ENCODE data around the gene ERCC3. TPM values are rescaled to one million over a fixed set of nuclear protein-coding genes. Genes with fewer than 3 reads are reported as not detected.
A peak's percentile ranks its signal among the peaks of the same experiment; 100 is the strongest.
"Not testable (repeated sequence)": the region's sequence is repeated elsewhere in the genome, so short reads cannot be mapped to it uniquely, and the experiment has no call there.

ERCC3 gene
- total RNA-seq, 2 donors from 2014 or later: 21.6 to 22.1 TPM

DNA sequence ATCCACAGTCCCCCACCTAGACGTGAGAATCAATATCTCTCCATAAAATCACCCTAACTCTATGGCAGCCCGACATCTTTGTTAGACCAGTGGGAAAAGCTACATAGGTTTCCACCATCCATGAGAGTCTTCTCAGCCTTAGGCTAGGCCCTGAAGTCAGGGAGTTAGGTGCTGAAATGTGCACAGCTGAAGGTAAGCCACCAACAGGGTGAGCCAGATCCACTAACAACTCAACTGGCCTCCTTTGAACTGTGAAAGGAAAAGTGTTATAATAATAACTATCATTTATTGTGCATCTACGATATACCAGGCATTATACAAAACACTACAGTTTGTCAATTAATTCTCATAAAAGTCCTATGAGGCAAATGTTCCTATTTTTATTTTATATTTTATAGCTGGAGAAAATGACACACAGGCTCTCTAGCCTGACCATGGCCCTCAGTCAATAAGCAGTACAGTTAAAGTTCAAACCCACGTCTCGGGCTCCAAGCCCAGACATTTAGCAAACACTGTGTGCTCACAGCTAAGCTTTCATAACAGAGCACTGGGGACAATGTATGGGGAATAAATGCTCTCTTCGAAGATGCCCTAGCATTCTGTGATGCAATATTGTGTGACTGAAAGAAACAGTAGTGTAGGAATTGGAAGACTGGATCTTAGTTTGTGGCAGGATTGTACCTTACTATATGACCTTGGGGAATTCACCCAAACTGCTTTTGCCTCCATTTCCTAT lies 62.6 kb downstream of the ERCC3 start:
- intact Hi-C loops (cut with DNase I): no loop called here
- DNase-seq: no peak
- ATAC-seq: peak in 1 of 2 donors; percentile 84

GRCh38 chr2:127229555-127229954 lies 64.4 kb downstream of the ERCC3 start:
- ATAC-seq: no peak
- intact Hi-C loops (cut with DNase I): no loop called here
- no peak for DNase-seq

- intact Hi-C loops (cut with DNase I): no loop called here
- ATAC-seq (no peak), DNase-seq (no peak)
Observed at GRCh38 chr2:127228102-127228501, 65.8 kb downstream of the ERCC3 start.

GRCh38 chr2:127227264-127227660 lies 66.7 kb downstream of the ERCC3 start:
- DNase-seq; intact Hi-C loops (cut with DNase I); ATAC-seq: not testable (repeated sequence)

DNA sequence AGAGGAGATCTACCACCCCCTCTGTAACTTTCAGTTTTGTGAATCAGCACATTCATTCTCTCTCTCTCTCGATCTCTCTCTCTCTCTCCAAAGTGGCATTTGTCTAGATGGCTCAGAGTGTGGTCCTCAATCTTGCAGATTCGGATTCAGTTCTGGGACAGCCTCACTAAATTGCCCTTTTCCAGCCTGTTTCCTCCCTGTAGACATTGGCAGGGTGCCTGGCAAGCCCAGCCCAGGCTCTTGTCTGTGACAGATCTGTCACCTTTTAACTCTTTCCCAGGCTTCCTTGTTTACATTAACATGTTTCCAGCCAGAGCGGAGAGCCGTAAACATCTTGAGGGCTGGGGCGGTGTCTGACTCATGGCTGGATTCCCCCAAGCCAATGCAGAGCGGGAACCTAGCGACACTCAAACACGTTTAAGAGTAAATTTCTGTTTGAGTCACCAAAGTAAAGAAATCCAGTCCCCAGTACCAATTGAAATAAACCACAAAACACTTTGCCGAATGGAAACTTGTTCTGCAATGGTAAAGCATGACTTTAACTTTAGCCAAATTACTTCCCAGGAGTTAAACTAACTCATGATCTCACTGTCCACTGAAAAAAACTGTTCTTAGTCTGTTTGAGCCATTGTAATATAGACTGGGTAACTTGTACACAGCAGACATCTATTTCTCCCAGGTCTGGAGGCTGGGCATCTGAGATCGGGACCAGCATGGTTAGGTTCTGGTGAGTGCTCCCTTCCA lies 67.3 kb downstream of the ERCC3 start:
- DNase-seq: no peak
- peak in 1 of 2 donors; percentile 29 for ATAC-seq
- intact Hi-C loops (cut with DNase I): no loop called here

DNA sequence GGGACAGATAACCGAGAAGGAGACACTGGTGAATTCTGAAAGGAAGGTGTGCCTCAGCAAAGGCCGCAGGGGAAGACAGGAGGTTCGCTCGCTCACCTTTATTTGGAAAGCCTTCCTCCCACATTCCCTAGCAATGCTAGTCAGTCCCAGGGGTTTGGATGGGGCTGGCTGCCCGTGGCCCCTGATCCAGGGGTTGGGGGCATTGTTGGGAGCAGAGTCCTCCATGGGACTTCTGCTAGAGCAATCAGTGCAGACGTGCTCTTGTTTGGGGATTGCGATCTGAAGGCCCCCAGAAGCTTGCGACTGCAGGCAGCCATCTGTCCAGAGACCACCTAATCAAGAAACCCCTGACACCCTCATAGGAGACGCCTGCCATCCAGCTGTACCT lies 67.8 kb downstream of the ERCC3 start:
- intact Hi-C loops (cut with DNase I): no loop called here
- ATAC-seq (no peak), DNase-seq (no peak)

- ATAC-seq (no peak), DNase-seq (no peak)
- intact Hi-C loops (cut with DNase I): no loop called here
Observed at GRCh38 chr2:127225186-127225960, 68.6 kb downstream of the ERCC3 start.

GRCh38 chr2:127224135-127224534 lies 69.8 kb downstream of the ERCC3 start:
- DNase-seq; intact Hi-C loops (cut with DNase I); ATAC-seq: not testable (repeated sequence)

- no peak for ATAC-seq
- DNase-seq: no peak
Observed at GRCh38 chr2:127220768-127221527, 73.0 kb downstream of the ERCC3 start.

DNA sequence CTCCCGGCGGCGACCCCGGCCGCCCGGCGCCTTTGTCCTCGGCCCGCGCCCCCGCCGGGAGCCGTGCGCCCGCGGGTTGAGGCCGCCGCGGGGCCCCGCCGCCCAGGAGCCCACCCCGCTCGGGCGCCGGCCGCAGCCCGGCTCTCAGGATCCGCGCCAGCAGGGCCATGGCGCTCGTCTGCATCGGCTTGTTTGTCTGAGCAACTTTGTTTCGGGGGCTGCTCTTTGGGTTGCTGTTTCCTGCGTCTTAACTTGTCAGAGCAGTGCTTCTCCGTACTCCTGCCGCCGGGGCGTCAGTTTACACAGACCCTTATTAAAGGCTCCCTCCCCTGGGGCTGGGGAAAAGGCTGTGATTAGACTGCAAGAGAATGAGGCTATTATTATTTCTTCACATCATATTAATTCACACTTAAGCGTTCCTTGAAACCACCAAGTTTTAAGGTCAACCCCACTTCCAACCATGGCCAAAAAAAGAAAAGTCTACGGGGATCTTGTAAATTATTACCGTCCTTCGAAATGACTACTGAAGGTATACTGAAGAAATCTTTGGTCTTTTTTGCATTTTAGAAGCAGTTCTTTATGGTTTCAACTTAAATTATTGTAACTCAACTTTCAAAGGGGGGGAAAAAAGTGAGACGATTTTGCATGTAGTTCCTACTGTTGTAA lies 73.7 kb downstream of the ERCC3 start, which contains the start of gene CYP27C1:
Gene CYP27C1 (minus strand): TSS at position 198 of the 666 bp plus-strand sequence. CDS start 29 bp downstream, at position 169.
- ATAC-seq (peak; percentile 39 to 50), DNase-seq (no peak)
- intact Hi-C loops (cut with DNase I): no loop called here

More at GRCh38 chr2:127220768-127221527, 73.0 kb downstream of the ERCC3 start:
- intact Hi-C loops (cut with DNase I): no loop called here

GRCh38 chr2:127219171-127220070 lies 74.5 kb downstream of the ERCC3 start:
- DNase-seq (no peak), ATAC-seq (peak; percentile 51 to 57)
- intact Hi-C loops (cut with DNase I): no loop called here

DNA sequence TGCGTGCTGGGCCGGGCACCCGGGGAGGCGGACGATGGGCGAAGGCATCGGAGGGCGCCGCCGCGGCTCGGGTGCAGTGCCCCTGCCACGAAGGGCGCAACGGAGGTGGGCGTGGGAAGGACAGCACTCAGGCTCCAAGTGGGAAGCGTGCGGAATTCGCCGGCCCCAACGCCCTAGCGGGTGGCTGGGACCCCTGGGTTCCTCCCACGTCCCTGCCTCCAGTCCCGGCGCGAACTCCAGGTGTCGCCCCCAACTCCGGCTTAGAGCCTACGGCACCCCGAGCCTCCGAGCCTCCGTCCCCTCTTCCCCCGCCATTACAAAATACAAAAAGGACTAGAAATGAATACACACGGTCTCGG lies 75.2 kb downstream of the ERCC3 start:
- ATAC-seq: peak; percentile 15 to 31
- no peak for DNase-seq
- intact Hi-C loops (cut with DNase I): no loop called here

DNA sequence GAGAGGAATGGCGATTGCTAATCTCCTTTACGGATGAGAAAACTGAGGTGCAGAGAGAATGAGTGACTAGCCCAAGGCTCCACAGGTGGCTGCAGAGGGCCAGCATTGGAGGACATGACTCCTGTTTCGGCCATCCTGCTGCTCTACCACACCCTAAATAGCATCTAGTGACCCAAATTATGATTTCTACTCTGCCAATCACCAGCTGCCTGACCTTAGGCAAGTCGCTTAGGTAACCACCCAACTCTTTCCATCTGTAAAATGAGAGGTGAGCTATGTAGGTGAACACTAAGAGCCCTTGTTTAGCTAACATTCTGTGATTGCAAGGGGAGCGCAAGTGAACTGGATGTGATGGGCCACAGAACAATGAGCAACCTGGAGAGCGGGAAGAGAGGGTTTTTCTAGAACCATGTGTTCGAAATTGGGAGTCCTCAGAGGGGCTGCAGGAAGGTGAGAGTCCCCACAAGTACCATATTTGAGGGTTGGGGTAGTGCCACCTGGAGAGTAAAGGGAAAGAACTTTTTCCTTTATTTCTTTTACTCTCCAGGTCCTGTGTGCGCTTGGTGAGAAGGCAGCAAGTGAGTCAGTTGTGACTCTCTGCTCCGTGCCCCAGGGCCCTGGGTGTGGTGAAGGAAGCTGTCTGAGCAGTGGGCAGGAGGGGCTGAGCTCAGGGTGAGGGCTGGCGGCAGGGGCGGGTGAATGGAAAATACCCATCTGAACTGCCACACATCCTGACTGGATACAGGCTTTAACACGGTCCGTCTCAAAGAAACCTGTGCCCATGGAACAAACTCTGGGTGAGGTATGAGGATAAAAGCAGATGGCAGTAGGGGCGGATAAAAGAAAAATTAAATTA lies 76.2 kb downstream of the ERCC3 start:
- no peak for DNase-seq
- ATAC-seq: peak in 1 of 2 donors; percentile 19
- intact Hi-C loops (cut with DNase I): no loop called here

DNA sequence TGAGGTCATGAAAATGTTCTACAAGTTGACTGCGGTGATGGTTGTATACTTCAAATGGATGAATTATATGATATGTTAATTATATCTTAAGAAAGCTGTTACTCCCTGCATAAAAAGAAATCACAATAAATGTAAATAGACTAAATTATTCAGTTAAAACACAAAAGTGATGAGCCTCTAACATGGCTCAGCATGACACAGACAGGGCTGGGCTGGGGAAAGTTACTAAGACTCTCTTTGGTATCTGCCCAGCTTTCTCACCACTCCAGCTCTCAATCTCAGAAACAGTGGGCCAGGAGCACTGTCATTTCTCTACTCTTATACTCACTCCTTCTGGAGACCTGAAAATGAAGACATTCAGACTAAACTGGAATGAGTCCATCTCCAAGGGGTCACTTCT lies 77.4 kb downstream of the ERCC3 start:
- DNase-seq (no peak), ATAC-seq (no peak)
- intact Hi-C loops (cut with DNase I): no loop called here

DNA sequence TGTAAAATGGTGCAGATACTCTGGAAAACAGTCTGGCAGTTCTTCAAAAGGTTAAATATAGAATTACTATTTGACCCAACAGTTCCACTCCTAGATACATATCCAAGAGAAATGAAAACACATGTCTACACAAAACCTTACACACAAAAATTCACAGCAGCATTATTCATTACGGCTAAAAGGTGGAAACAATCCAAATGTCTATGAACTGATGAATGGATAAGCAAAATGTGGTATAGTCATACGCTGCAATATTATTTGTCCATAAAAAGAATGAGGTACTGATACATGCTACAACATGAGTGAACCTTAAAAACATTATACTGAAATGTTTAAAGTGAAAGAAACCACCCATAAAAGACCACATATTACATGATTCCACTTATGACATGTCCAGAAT lies 77.8 kb downstream of the ERCC3 start:
- intact Hi-C loops (cut with DNase I): no loop called here
- ATAC-seq (no peak), DNase-seq (no peak)

DNA sequence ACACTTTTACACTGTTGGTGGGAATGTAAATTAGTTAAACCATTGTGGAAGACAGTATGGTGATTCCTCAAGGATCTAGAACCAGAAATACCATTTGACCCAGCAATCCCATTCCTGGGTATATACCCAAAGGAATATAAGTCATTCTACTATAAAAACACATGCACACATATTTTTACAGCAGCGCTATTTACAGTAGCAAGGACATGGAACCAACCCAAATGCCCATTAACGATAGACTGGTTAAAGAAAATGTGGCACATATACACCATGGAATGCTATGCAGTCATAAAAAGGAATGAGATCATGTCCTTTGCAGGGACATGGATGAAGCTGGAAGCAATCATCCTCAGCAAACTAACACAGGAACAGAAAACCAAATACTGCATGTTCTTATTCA lies 79.7 kb downstream of the ERCC3 start:
- DNase-seq; intact Hi-C loops (cut with DNase I); ATAC-seq: not testable (repeated sequence)

DNA sequence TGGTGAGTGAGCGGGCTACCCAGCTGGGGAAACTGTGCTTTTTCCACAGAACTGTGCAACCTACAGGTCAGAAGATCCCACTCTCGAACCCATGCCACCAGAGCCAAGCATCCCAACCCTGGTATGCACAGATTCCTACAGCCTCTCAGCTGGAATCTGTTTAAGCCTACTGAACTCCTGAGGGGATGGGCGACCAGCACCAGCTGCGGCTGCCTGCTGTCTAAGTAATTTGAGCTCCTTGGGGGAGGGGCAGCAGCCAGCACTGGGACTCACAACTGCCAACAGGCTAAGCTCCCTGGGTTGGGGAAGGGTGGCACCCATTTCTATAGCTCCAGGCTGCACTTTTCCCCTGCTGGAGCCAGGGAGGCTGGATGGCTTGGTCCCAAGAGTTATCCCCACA lies 85.6 kb downstream of the ERCC3 start:
- ATAC-seq (no peak), DNase-seq (no peak)
- intact Hi-C loops (cut with DNase I): no loop called here
